Pancreas (tissue), 10 donors: Measurements from ENCODE around the gene AMIGO2. TPM values are rescaled to one million over a fixed set of nuclear protein-coding genes. Genes with fewer than 3 reads are reported as not detected.

Experiments used
- ATAC-seq, 4 donors: fragments of 200-7000 bp; cut with Tn5 transposase; one replicate each; pipeline versions ENCODE4 v1.8.0 to v1.9.1; 2020; ENCODE audit warnings: mild to moderate bottlenecking in 4 of 4, moderate library complexity in 4 of 4
- DNase-seq, 6 donors: peaks; one replicate each; pipeline ENCODE4 v3.0.0-alpha.2; 2020
- FAIRE-seq: peaks from 2 replicates; lab custom pipeline; 2012; peaks lifted over from hg19 to GRCh38; lab: Jason Lieb, UNC
- H3K27ac ChIP-seq, 4 donors: fragments of 200-600 bp; sonication (generic); 1 replicate in 3 of 4; 2 replicates in 1 of 4; pipeline versions ENCODE4 v1.5.0 to v1.8.0; 2020
- H3K27me3 ChIP-seq, 4 donors: fragments of 200-600 bp; one replicate each; pipeline ENCODE4 v1.8.0; 2021
- H3K36me3 ChIP-seq, 3 donors: fragments of 200-600 bp; sonication (generic) in 1 of 3; one replicate each; pipeline versions ENCODE4 v1.5.0 to v1.8.0; 2020 to 2021
- H3K4me1 ChIP-seq, 3 donors: fragments of 200-600 bp; one replicate each; pipeline ENCODE4 v1.8.0; 2021
- H3K4me3 ChIP-seq, 4 donors: fragments of 200-600 bp; sonication (generic) in 2 of 4; one replicate each; pipeline versions ENCODE4 v1.5.0 to v1.8.0; 2020 to 2021
- H3K9me3 ChIP-seq, 4 donors: fragments of 200-600 bp; one replicate each; pipeline ENCODE4 v1.8.0; 2021
- WGBS, 2 donors: extraction: QIAGEN DNeasy Blood & Tissue Kit; methylation state at CpG; one replicate each; pipeline ENCODE4 v1.1.7; 2013; 5-methylcytosine and 5-hydroxymethylcytosine counted together
- intact Hi-C, 3 donors: fragments of 100-400 bp; cut with DNase I; formaldehyde crosslinking; loops; one replicate each; pipeline versions ENCODE4 v1.11.1 to v1.14.2; 2022
- polyA plus RNA-seq, 2 donors: library from polyadenylated mRNA; stranded (reverse); fragments of 200-250 nt; gene quantifications; one replicate each; pipeline ENCODE4 v1.2.3, GENCODE V29; 2013
- total RNA-seq, 6 donors: library from RNA; stranded (reverse); fragmentation: NEBNext Ultra II Directional in 4 of 6; extraction: Animal tissue kit (Norgen Biotek cat#: 25700) in 4 of 6; gene quantifications; one replicate each; pipeline versions ENCODE4 v1.2.1 to v1.2.4, GENCODE V29; 2021 to 2023
- TF ChIP-seq, protein P1 (sequence below), 4 donors: fragments of 200-600 bp; sonication (generic) in 3 of 4; IDR thresholded peaks; one replicate each; pipeline versions ENCODE4 v1.5.0 to v1.8.0; 2021; ENCODE audit warnings: antibody characterized with exemption in 4 of 4
- donor health status: healthy with polysubstance abuse.
- donor health status: DM: no; HTN: no; CAD: no; lungs with moderate emphysema.
- donor health status: DM: no; HTN: no; CAD: no.
- donor health status: control.
- donor health status: control.
- donor health status: Bipolar disorder and iron deficiency.
- donor health status: DM: yes; HTN: yes; CAD: no.
- donor health status: DM: no; HTN: no; CAD: no.
- donor health status: DM: no; HTN: no; CAD: no.
- donor health status: DM: yes; HTN: yes; CAD: no.

The AMIGO2 gene
- total and polyA plus RNA-seq, 8 donors: 1.3 to 7.5 (median 2.2) TPM

DNA sequence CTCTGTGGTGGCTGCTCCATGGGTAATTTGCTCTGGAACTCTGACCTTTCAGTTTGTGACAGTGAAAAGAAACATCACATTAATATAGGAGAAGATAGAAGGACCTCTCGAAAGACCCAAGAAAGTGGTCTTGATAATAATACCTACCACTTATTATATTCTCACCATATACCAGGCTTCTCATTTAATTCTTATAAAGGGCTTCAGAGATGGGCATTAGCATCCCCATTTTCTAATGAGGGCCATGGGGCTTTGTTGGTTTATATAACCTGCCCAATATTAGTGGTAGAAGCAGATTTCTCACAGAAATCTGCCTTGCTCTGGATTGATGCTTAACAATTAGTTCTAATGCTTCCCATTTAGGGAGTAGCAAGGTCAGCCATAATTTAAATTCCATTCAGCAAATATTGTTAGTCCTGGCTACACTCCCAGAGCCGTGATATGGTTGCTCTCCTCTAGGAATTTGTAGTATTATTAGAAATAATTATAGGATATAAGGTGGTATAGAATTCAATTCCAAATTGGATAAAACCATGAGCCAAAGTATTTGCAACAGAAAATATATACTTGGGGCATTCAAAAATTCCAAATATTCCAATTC, 7.4 kb upstream of the AMIGO2 start:
- 45 to 47% methylated on average over 2 of the region's 2 CpGs for WGBS, 2 donors
- Histone ChIP-seq H3K4me3 (no peak overlapping the region), H3K4me1 (peaks cover 0 to 4% (median 0%) of the 10 kb centered on the region in 3 donors), H3K9me3 (no peaks in the 10 kb centered on the region), H3K27me3 (no peaks in the 10 kb centered on the region), H3K36me3 (no peaks in the 10 kb centered on the region), H3K27ac (no peak overlapping the region)
- DNase-seq (no peak), FAIRE-seq (no peak), ATAC-seq (peak in 2 of 4 donors; percentile 40 to 49)
- TF ChIP-seq, protein P1, sequence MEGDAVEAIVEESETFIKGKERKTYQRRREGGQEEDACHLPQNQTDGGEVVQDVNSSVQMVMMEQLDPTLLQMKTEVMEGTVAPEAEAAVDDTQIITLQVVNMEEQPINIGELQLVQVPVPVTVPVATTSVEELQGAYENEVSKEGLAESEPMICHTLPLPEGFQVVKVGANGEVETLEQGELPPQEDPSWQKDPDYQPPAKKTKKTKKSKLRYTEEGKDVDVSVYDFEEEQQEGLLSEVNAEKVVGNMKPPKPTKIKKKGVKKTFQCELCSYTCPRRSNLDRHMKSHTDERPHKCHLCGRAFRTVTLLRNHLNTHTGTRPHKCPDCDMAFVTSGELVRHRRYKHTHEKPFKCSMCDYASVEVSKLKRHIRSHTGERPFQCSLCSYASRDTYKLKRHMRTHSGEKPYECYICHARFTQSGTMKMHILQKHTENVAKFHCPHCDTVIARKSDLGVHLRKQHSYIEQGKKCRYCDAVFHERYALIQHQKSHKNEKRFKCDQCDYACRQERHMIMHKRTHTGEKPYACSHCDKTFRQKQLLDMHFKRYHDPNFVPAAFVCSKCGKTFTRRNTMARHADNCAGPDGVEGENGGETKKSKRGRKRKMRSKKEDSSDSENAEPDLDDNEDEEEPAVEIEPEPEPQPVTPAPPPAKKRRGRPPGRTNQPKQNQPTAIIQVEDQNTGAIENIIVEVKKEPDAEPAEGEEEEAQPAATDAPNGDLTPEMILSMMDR (IDR thresholded peaks at IDR 0.05): no peak
- intact Hi-C loops: loop anchor here in 1 of 3 donors (10.0 kb wide), 1 partner anchor 218 kb away; no protein-coding TSS in a partner anchor

DNA sequence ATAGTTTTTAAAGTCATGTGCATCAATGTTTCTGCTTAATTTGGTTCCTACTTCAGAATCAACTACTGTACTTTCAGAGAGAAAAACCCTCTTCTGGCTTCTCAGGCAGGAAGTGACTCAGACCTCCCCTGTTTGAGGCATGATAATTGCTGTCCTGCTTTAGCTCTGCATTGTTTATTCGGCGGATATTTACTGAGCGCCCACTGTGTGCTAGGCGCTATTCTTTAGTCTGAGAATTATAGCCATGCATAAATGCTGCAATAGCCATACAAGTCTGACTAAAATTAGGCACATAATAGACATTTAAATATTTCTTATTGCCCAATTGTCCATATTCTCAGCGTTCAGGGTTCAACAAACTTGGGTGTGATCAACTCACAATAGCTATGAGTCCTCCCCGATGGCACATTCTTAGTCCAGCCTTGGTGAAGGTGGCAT, 6.1 kb upstream of the AMIGO2 start:
- Histone ChIP-seq H3K36me3 (no peaks in the 10 kb centered on the region), H3K27me3 (no peaks in the 10 kb centered on the region)

DNA sequence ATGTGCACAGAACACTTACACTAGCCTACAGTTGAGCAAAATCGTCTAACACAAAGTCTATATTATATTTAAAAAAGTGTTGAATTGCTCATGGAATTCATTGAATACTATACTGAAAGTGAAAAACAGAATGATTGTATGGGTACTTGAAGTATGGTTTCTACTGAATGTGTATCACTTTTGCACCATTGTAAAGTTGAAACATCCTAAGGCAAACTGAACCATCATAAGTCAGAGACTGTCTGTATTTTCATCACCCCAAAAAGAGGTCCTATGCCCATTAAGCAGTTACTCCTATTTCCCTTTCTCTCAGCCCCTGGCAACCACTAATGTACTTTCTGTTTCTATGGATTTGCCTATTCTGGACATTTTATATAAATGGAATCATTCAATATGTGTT, 4.4 kb upstream of the AMIGO2 start:
- FAIRE-seq (no peak), ATAC-seq (no peak), DNase-seq (no peak)
- Histone ChIP-seq H3K4me1 (peaks cover 0 to 4% (median 0%) of the 10 kb centered on the region in 3 donors), H3K4me3 (no peak overlapping the region), H3K27me3 (no peaks in the 10 kb centered on the region), H3K9me3 (no peaks in the 10 kb centered on the region), H3K27ac (no peak overlapping the region), H3K36me3 (no peaks in the 10 kb centered on the region)
- WGBS, 2 donors: 80 to 82% methylated on average over 1 of the region's 1 CpG
- TF ChIP-seq, protein P1 (IDR thresholded peaks at IDR 0.05): no peak
- intact Hi-C loops: loop anchor here in 1 of 3 donors (10.0 kb wide), 1 partner anchor 221 kb away; no protein-coding TSS in a partner anchor

More for the DNA sequence above, 6.1 kb upstream of the AMIGO2 start:
- ATAC-seq (peak in 3 of 4 donors; percentile 37 to 62 (median 52)), FAIRE-seq (no peak), DNase-seq (no peak)
- 77 to 83% methylated on average over 6 of the region's 6 CpGs for WGBS, 2 donors
- no peak overlapping the region for H3K27ac ChIP-seq
- no peaks in the 10 kb centered on the region for H3K9me3 ChIP-seq
- TF ChIP-seq, protein P1 (IDR thresholded peaks at IDR 0.05): no peak
- H3K4me3 ChIP-seq: no peak overlapping the region
- peaks cover 0 to 4% (median 0%) of the 10 kb centered on the region in 3 donors for H3K4me1 ChIP-seq
- intact Hi-C loops: loop anchor here in 1 of 3 donors (10.0 kb wide), 1 partner anchor 219 kb away; no protein-coding TSS in a partner anchor

DNA sequence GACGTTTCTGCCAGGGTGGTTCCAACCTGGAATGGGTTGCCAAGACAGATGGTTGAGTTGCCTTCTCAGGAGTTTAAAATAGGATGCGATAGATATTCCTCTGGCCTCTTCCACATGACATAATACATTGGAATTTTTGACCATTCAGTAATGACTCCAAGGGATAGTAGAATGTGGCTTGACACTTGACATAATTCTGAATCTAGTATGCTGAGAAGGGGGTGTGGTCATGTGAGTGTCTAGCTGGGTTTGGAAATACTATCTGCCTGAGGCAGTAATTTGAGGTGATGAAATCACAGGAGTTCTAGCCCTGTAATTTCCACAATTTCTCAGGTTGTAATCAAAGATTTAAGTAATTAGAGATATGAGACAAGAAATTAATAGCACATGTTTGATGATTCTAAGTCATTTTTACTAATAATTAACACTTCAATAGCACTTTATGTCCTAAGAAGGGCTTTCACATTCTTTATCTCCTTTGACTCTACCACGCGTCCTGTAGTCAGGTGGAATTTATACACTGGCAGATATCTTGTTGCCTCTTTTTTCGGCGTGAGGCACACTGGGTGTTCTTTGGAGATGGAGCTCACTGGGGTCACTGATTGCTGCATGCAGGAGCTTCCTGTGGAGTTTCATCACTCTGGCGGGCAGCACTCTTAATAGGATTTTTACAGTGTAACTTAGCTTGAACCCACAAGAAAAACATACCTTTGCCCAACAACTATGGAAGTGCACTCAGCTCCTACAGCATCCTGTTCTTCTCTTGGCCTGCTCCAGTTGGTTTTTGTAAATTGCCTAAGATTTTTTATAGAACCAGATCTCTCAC, 3.2 kb upstream of the AMIGO2 start:
- Histone ChIP-seq H3K4me1 (peaks cover 0 to 9% (median 0%) of the 10 kb centered on the region in 3 donors), H3K9me3 (no peaks in the 10 kb centered on the region), H3K27me3 (no peaks in the 10 kb centered on the region), H3K27ac (no peak overlapping the region), H3K36me3 (no peaks in the 10 kb centered on the region), H3K4me3 (no peak overlapping the region)
- FAIRE-seq (no peak), ATAC-seq (no peak), DNase-seq (no peak)
- 74 to 80% methylated on average over 7 of the region's 7 CpGs for WGBS, 2 donors
- intact Hi-C loops: loop anchor here in 1 of 3 donors (10.0 kb wide), 1 partner anchor 222 kb away; no protein-coding TSS in a partner anchor
- TF ChIP-seq, protein P1 (IDR thresholded peaks at IDR 0.05): no peak
